ENCODE measurements around the gene OGFR. TPM values are rescaled to one million over a fixed set of nuclear protein-coding genes. Genes with fewer than 3 reads are reported as not detected.

Gene OGFR
- total RNA-seq, 1 experiment from 2014 or later = 47.3 TPM

DNA sequence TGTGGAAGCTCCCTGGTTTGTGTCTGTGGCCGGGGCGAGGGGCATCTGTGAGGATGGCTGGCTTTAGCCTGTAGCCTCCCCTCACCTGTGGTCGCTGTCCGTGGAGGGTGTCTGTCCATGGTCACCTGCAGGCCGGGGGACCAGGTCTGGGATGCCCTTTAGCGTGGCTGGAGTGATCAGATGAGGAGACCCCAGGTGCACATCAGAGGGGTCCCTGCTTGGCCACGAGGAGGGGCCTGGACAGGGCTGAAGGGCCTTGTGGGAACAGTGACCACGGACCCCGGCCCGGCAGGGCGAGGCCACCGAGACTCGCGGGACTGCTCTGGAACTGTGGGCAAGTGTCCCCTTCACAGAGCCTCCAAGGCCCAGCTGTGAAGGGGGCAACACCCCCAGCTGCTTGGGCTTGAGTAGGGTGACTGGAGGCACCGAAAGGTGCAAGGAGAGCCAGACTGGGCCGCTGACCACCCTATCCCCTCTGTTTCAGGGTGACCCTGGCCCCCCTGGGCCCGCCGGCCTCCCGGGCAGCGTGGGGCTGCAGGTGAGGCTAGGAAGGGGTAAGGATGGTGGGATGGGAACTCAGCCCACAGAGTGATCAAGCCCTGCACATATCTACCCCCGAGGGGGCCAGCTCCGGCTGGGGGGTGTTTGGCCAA is 20.8 kb downstream of the OGFR start:
- POLR2A ChIA-PET = no interaction called here
- ATAC-seq (no peak), DNase-seq (ENCODE audit: low read depth, low spot score) (no peak)
- Histone ChIP-seq H3K27me3 (ENCODE audit: control insufficient read depth, insufficient read depth, low read length) (no peaks in the 10 kb centered on the region), H3K27ac (ENCODE audit: low read length) (no peak overlapping the region), H3K9me3 (ENCODE audit: control insufficient read depth, insufficient read depth, low read depth, low read length) (no peaks in the 10 kb centered on the region), H3K4me3 (ENCODE audit: low read depth in 2 of 2, low read length in 2 of 2) (no peak overlapping the region), H3K4me1 (ENCODE audit: control insufficient read depth, insufficient read depth, low read length) (peaks cover 33% of the 10 kb centered on the region), H3K36me3 (ENCODE audit: control insufficient read depth, insufficient read depth, low read length) (no peaks in the 10 kb centered on the region)
- in situ Hi-C loops (cut with HindIII; ENCODE audit: low pct_unique_long_range_greater_than_20kb, low sequenced_read_pairs) (no loop called here), intact Hi-C loops (cut with micrococcal nuclease; ENCODE audit: unreplicated experiment) (no loop called here)
- TF ChIP-seq REST (IDR thresholded peaks at IDR 0.05; ENCODE audit: insufficient read depth in 1 of 2, low read depth in 2 of 2, low read length in 1 of 2) (no peak), CTCF (IDR thresholded peaks at IDR 0.05) (no peak), SIN3A (IDR thresholded peaks at IDR 0.05; ENCODE audit: borderline replicate concordance, insufficient read depth, low read depth, low read length) (no peak), TCF7L2 (IDR thresholded peaks at IDR 0.05; ENCODE audit: low read depth, low read length) (no peak), POLR2AphosphoS5 (IDR thresholded peaks at IDR 0.05; ENCODE audit: low read depth, low read length) (no peak)
- CTCF ChIA-PET = no interaction called here
- BruUV-seq (replicated peaks) = no TSS peak

DNA sequence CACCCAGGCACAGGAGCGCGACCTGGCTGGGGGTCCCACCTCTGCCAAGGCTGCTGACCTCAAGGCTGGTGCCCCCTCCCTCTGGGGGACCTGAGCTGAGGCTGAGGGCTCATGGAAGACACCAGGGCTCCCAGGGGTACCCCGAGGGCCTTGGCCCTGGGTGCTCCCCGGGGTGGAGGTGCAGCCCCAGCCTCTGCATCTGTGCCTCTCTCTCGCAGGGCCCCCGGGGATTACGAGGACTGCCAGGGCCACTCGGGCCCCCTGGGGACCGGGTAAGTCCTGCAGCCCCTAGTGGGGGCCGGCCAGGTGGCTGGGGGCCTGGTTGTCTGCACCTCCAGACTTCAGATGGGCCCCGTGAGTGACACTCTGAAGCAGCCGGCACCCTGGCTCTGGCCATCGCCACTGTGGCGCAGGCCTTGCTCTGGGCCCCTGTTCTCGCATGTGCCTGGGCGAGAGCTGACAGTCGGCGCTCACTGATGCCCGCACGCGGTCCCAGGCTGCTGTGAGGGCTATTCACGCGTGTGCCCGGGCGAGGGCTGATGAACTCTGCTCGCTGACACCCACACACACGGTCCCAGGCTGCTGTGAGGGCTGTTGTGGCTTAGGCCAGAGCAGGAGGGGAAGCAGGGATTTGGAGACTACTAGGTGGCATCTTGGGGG is 21.5 kb downstream of the OGFR start:
- CTCF ChIA-PET = no interaction called here
- no peaks in the 10 kb centered on the region for H3K9me3 ChIP-seq (ENCODE audit: control insufficient read depth, insufficient read depth, low read depth, low read length)
- DNase-seq (ENCODE audit: low read depth, low spot score) = no peak
- no peak for TF ChIP-seq TCF7L2 (IDR thresholded peaks at IDR 0.05; ENCODE audit: low read depth, low read length)
- H3K36me3 ChIP-seq (ENCODE audit: control insufficient read depth, insufficient read depth, low read length) = no peaks in the 10 kb centered on the region
- H3K4me1 ChIP-seq (ENCODE audit: control insufficient read depth, insufficient read depth, low read length) = peaks cover 26% of the 10 kb centered on the region
- intact Hi-C loops (cut with micrococcal nuclease; ENCODE audit: unreplicated experiment) (no loop called here), in situ Hi-C loops (cut with HindIII; ENCODE audit: low pct_unique_long_range_greater_than_20kb, low sequenced_read_pairs) (no loop called here)
- no TSS peak for BruUV-seq (replicated peaks)
- H3K27me3 ChIP-seq (ENCODE audit: control insufficient read depth, insufficient read depth, low read length) = no peaks in the 10 kb centered on the region
- POLR2A ChIA-PET = no interaction called here
- no peak overlapping the region for H3K27ac ChIP-seq (ENCODE audit: low read length)
- no peak for ATAC-seq
- no peak overlapping the region for H3K4me3 ChIP-seq (ENCODE audit: low read depth in 2 of 2, low read length in 2 of 2)

DNA sequence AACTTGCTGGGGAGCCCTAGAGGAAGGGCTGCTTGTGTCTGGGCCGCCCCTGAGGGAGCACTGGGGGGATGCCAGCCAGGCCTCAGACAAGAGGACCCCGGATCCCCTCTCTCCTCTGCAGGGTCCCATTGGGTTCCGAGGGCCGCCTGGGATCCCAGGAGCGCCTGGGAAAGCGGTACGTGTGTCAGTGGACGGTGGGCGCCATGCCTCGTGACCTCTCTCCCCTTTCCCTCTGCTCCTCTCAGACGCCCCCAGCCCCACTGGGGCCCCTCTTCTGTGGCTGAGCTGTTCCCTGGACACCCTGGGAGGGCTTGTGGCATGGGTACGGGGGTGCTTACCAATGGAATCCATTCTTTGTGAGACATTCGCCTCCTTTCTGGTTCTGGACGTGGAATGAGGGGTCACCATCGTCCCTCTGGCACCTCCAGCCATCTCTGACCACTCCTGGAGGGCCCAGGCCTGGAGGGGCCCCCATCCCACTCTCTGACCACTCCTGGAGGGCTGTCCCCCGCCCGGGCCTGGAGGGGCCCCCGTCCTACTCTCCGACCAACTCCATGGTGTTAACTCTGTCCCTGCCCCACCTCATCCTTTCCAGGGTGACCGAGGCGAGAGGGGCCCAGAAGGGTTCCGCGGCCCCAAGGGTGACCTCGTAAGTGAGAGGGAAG is 22.1 kb downstream of the OGFR start:
- H3K36me3 ChIP-seq (ENCODE audit: control insufficient read depth, insufficient read depth, low read length) = no peaks in the 10 kb centered on the region
- H3K4me1 ChIP-seq (ENCODE audit: control insufficient read depth, insufficient read depth, low read length) = peaks cover 26% of the 10 kb centered on the region
- H3K9me3 ChIP-seq (ENCODE audit: control insufficient read depth, insufficient read depth, low read depth, low read length) = no peaks in the 10 kb centered on the region
- H3K4me3 ChIP-seq (ENCODE audit: low read depth in 2 of 2, low read length in 2 of 2) = no peak overlapping the region
- no peak overlapping the region for H3K27ac ChIP-seq (ENCODE audit: low read length)
- in situ Hi-C loops (cut with HindIII; ENCODE audit: low pct_unique_long_range_greater_than_20kb, low sequenced_read_pairs) = no loop called here
- no peak for ATAC-seq
- intact Hi-C loops (cut with micrococcal nuclease; ENCODE audit: unreplicated experiment) = no loop called here
- H3K27me3 ChIP-seq (ENCODE audit: control insufficient read depth, insufficient read depth, low read length) = no peaks in the 10 kb centered on the region
- no TSS peak for BruUV-seq (replicated peaks)
- ChIA-PET POLR2A (no interaction called here), CTCF (no interaction called here)
- DNase-seq (ENCODE audit: low read depth, low spot score) = no peak
- TF ChIP-seq TCF7L2 (IDR thresholded peaks at IDR 0.05; ENCODE audit: low read depth, low read length) (no peak), REST (IDR thresholded peaks at IDR 0.05; ENCODE audit: insufficient read depth in 1 of 2, low read depth in 2 of 2, low read length in 1 of 2) (no peak), SIN3A (IDR thresholded peaks at IDR 0.05; ENCODE audit: borderline replicate concordance, insufficient read depth, low read depth, low read length) (no peak)
